RWPE1 (cell line): ENCODE data around the gene E2F7.

Experiments used
- CTCF ChIA-PET: fragments of 350-600 bp; sonication (Branson Sonifier 250); formaldehyde crosslinking; extraction: SDS; loops from one replicate; lab custom pipeline; 2021; lab: Yijun Ruan, JAX
- POLR2A ChIA-PET: fragments of 400-600 bp; formaldehyde crosslinking; extraction: SDS; loops from one replicate; lab custom pipeline; 2020; ENCODE audit warnings: antibody characterized with exemption; ENCODE audit not compliant: low non-redundant PET; lab: Yijun Ruan, JAX
- DNase-seq: peaks from one replicate; pipeline ENCODE4 v3.0.0; 2012; ENCODE audit warnings: low spot score
- H3K27ac ChIP-seq: fragments of 450-650 bp; 2 replicates; pipeline ENCODE4 v1.5.1; 2017
- TF ChIP-seq, protein P1 (sequence below): fragments of 450-650 bp; conservative IDR thresholded peaks from 2 replicates; pipeline ENCODE4 v1.5.1; 2017; ENCODE audit warnings: low read depth, mild to moderate bottlenecking

The E2F7 gene

DNA sequence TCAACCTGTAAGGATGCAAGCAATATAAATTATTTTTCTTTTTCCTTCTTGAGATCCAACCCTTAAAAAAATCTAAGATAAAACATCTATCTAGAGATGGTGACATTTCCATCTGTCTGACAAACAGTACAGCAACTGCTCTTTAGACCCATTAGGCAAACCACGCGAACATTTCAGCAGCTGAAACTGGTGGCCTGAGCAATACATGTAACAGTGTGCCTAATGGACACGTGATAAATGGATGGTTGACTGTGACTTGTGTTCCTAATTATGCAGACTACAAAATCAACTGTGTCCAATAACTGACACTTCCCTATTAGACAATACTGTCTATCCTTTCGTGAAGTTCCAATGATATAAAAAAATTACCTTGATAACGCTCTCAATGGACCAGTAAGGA is 18.9 kb downstream of the E2F7 start:
- POLR2A ChIA-PET, result no interaction called here
- CTCF ChIA-PET, result interaction anchor here (0.5 kb wide), 1 partner anchor 193 kb away, joined by 3 read pairs; no protein-coding TSS in a partner anchor
- H3K27ac ChIP-seq, result no peak overlapping the region
- TF ChIP-seq, protein P1, sequence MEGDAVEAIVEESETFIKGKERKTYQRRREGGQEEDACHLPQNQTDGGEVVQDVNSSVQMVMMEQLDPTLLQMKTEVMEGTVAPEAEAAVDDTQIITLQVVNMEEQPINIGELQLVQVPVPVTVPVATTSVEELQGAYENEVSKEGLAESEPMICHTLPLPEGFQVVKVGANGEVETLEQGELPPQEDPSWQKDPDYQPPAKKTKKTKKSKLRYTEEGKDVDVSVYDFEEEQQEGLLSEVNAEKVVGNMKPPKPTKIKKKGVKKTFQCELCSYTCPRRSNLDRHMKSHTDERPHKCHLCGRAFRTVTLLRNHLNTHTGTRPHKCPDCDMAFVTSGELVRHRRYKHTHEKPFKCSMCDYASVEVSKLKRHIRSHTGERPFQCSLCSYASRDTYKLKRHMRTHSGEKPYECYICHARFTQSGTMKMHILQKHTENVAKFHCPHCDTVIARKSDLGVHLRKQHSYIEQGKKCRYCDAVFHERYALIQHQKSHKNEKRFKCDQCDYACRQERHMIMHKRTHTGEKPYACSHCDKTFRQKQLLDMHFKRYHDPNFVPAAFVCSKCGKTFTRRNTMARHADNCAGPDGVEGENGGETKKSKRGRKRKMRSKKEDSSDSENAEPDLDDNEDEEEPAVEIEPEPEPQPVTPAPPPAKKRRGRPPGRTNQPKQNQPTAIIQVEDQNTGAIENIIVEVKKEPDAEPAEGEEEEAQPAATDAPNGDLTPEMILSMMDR, result no peak
- DNase-seq, result no peak

GRCh38 chr12:77045183-77045582 is 20.2 kb downstream of the E2F7 start:
- CTCF ChIA-PET, result no interaction called here
- TF ChIP-seq, protein P1, result no peak
- POLR2A ChIA-PET, result no interaction called here
- no peak overlapping the region for H3K27ac ChIP-seq
- no peak for DNase-seq

- ChIA-PET POLR2A (no interaction called here), CTCF (no interaction called here)
- TF ChIP-seq, protein P1, result no peak
- DNase-seq, result no peak
- no peak overlapping the region for H3K27ac ChIP-seq
Measured at GRCh38 chr12:77044721-77045120, 20.6 kb downstream of the E2F7 start.

- no peak for DNase-seq
- no peak overlapping the region for H3K27ac ChIP-seq
- ChIA-PET POLR2A (no interaction called here), CTCF (no interaction called here)
- TF ChIP-seq, protein P1, result no peak
Measured at GRCh38 chr12:77042833-77043232, 22.5 kb downstream of the E2F7 start.

- no peak overlapping the region for H3K27ac ChIP-seq
- DNase-seq, result no peak
- ChIA-PET CTCF (interaction anchor here (1.6 kb wide), 1 partner anchor 29 kb away, joined by 4 read pairs; no protein-coding TSS in a partner anchor), POLR2A (no interaction called here)
- TF ChIP-seq, protein P1, result no peak
Measured at GRCh38 chr12:77040231-77040630, 25.1 kb downstream of the E2F7 start.

- CTCF ChIA-PET, result interaction anchor here (0.7 kb wide), 1 partner anchor 158 kb away, joined by 3 read pairs; no protein-coding TSS in a partner anchor
- no peak for DNase-seq
- TF ChIP-seq, protein P1, result no peak
- no peak overlapping the region for H3K27ac ChIP-seq
- POLR2A ChIA-PET, result no interaction called here
Measured at GRCh38 chr12:77035226-77035625, 30.1 kb downstream of the E2F7 start.
